Dermis lymphatic vessel endothelial cell (primary cell): Measurements from ENCODE around the gene IRAK2. TPM values are rescaled to one million over a fixed set of nuclear protein-coding genes. Genes with fewer than 3 reads are reported as not detected.

ENCODE experiments used
- total RNA-seq: library from RNA; depleted of rRNA; stranded (reverse); fragments of >200 nt; gene quantifications from 2 replicates; pipeline ENCODE4 v1.2.1, GENCODE V29; 2014

Gene IRAK2, protein sequence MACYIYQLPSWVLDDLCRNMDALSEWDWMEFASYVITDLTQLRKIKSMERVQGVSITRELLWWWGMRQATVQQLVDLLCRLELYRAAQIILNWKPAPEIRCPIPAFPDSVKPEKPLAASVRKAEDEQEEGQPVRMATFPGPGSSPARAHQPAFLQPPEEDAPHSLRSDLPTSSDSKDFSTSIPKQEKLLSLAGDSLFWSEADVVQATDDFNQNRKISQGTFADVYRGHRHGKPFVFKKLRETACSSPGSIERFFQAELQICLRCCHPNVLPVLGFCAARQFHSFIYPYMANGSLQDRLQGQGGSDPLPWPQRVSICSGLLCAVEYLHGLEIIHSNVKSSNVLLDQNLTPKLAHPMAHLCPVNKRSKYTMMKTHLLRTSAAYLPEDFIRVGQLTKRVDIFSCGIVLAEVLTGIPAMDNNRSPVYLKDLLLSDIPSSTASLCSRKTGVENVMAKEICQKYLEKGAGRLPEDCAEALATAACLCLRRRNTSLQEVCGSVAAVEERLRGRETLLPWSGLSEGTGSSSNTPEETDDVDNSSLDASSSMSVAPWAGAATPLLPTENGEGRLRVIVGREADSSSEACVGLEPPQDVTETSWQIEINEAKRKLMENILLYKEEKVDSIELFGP
- total RNA-seq: 39.2 and 61.1 TPM in 2 replicates

DNA sequence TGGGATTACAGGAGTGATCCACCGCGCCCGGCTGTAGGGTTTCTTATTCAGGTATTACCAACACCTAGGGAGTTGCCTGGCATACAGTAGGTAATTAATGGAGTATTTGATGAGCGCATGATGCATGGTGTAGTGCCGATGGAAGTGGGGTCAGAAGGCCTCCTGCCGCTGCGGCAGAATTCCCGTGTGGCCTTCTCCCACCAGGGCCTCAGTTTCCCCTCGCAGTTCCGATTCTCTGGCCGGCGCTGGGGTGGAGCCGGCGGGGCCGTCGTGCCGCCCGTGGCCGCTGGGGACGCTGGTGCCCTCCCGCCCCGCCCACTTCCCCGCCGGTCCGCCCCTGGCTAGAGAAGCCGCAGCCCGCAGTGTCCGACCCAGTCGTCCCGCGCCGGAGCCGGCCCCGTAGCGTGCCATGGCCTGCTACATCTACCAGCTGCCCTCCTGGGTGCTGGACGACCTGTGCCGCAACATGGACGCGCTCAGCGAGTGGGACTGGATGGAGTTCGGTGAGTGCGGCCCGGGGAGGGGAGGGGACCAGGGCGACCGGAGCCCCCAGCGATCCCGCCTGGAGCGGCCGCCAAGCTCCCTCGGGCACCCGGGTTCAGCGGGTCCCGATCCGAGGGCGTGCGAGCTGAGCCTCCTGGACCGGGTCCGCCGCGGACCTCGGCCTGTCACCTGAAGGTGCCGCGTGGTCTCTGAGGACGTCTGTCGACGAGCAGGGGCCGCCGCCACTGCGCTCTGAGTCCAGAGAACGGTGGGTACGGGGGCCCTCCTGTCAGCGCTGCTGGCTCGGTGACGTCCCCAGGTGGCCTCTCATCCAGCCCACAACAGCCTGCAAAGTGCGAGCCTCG is at the start of gene IRAK2:
TSS of gene IRAK2 (plus strand) at position 374 of the 848 bp plus-strand sequence. CDS start at position 410, 36 bp downstream.

DNA sequence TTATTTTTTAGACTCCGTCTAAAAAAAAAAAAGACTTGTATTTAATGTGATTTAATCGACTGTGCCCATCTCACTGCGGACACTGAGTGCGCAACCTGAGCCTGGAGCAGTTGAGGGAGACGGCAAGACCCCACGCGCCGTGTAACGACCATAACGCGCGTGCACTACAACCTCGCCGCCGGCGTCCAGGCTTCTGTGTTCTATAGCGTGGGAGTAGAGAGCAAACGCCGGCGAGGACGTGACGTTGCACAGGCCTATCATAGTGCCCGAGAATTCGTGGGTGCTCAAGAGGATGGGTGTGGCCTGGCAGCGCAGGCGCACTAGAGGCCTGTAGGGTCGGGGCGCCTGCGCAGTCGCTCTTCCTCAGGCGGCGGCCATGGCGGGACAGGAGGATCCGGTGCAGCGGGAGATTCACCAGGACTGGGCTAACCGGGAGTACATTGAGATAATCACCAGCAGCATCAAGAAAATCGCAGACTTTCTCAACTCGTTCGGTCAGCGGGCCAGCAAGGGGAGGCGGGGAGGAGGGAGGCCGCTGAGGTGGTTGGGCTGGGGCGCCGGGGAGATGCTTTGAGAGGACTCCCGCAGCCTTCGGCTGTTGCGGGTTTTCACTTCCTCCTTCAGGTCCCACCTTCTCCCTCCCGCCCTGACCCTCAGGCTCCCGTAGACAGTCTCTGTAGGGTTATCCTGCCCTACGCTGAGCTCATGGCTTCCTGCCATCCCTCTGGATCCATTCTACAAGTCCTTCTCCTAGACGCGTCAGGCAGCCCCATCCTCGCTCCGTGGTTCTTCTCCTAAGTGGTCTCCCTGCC is 49.2 kb upstream of the IRAK2 start, which contains the start of gene BRK1:
TSS of gene BRK1 (plus strand) at position 350 of the 812 bp plus-strand sequence. CDS start at position 377, 27 bp downstream.

DNA sequence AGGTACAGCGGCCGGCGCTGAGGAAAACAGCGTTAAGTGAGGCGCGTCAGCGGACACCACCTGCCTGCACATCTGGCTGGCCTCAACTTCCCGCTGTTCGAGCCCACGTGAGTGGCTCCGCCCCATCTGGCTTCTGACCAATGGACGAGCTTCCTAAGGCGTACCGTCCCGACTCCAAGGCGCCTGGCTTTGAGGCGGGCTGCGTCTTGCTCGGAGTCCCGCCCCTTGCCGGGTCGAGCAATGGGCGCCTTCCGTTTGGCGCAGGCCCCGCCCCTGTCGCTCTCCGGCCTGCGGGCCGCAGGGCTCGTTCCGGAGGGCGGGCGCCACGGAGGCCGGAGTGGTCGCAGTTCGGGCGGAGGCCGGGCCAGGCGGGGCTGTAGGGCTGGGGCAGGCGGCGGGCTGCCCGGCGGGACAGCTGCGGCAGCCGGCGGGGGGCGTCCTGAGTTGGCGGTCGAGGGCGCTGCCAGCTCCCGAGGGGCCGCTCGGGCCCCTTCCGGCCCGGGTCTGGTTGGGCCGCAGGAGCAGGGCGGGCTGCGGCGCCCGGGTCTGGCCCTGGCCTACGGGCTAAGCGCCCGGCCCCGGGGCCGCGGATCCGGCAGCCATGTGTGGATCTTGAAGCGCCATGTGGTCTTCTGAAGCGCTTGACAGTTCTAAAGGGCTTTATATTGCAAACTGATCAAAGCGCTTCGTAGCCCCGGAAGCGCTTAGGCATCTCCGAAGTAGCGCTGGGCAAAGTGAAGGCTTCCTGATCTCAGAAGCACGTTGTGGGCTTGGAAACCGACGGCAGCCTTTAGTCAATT is 83.7 kb downstream of the IRAK2 start, which contains the start of gene TATDN2:
TSS of gene TATDN2 (plus strand) at position 276 of the 800 bp plus-strand sequence. CDS start 742 bp downstream, outside the sequence.

DNA sequence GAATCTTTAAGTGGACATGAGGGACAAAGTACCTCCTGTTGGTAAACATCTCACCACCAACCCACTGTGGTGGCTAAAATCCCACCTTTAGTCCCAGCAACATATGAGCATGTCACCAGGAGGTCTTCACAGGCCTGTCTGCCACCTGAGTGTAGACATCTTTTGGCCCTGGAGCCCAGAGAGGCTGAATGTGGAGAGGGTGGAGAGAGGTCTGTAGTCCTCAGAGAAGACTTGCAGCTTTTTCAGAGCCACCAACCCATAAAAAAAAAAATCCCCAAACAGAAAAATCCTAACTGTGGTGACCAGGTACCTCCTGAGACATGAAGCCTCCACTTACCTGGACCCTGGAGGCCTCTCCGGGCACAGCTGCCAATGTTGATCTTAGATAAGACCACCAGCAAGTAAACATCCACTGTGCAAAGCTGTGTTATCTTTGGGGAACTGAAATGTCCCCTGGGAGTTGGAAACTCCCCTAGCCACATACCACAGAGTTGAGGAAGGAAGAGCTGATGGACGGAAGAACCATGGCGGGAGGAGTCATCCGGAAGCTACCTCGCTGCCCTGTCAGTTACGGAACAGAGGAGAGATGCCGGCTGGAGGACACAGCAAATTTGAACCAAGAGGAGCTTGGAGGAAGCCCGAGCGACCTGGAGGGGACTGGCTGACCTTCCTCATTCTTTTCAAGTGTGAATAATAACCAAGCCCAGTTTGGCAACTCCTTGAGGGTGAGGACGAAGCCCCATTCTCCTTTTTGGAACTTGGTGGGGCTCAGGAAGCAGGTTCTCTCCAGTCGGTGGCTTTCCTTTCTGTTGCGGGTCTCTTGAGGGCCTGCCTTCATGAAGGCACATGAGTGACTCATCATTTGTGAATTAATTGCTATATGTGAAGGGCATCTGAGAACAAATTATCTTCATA is 128.0 kb downstream of the IRAK2 start, which contains the start of gene GHRL:
TSS of gene GHRL (minus strand) at position 443 of the 915 bp plus-strand sequence. CDS start 2,767 bp downstream, outside the sequence.

Other genes starting within 250 kb of the IRAK2 start
- 17.4 and 20.3 TPM in 2 replicates for gene IL17RC, start 247.8 kb upstream of the IRAK2 start, total RNA-seq
- gene CRELD1, start 231.1 kb upstream of the IRAK2 start, total RNA-seq: 32.6 and 35.7 TPM in 2 replicates
- gene PRRT3, start 212.5 kb upstream of the IRAK2 start, total RNA-seq: 0.52 and 0.54 TPM in 2 replicates
- gene EMC3, start 178.1 kb upstream of the IRAK2 start, total RNA-seq: 44.8 and 46.2 TPM in 2 replicates
- gene FANCD2, start 138.5 kb upstream of the IRAK2 start, total RNA-seq: 5.0 and 5.8 TPM in 2 replicates
- gene FANCD2OS, start 56.7 kb upstream of the IRAK2 start, total RNA-seq: not detected in 2 replicates
- 150 and 172 TPM in 2 replicates for gene BRK1, start 49.2 kb upstream of the IRAK2 start, total RNA-seq
- 44.2 and 69.1 TPM in 2 replicates for gene VHL, start 23.1 kb upstream of the IRAK2 start, total RNA-seq
- gene TATDN2, start 83.5 kb downstream of the IRAK2 start, total RNA-seq: 10.2 and 12.0 TPM in 2 replicates
- 0.09 and 0.22 TPM in 2 replicates for gene GHRL, start 128.0 kb downstream of the IRAK2 start, total RNA-seq
- 243 and 262 TPM in 2 replicates for gene SEC13, start 156.2 kb downstream of the IRAK2 start, total RNA-seq